OCI-M1 (cell line): ENCODE measurements around the gene GEMIN5.

Source experiments
- DNase-seq: peaks from one replicate; lab custom pipeline; 2025; lab: John Stamatoyannopoulos, UW

GEMIN5 gene

DNA sequence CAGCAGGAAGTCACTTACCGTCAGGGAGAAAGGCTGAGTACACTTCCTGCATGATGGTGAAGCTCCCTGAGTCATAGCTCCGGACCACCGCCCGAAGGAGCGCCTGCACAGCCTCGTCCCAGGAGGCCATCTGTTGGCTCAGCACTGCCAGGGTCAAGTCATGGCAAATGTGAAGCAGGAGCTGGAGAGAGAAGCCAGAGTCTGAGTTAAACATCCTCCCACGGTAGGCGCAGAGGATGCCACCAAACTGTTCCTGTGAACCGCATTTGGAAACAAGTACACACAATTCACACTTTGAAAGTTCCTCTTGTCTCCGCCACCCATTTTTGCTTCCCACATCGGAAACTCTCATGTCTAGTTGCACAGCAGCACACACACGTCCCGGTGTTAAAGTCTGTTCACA, 45.6 kb downstream of the GEMIN5 start:
- no peak for DNase-seq

DNA sequence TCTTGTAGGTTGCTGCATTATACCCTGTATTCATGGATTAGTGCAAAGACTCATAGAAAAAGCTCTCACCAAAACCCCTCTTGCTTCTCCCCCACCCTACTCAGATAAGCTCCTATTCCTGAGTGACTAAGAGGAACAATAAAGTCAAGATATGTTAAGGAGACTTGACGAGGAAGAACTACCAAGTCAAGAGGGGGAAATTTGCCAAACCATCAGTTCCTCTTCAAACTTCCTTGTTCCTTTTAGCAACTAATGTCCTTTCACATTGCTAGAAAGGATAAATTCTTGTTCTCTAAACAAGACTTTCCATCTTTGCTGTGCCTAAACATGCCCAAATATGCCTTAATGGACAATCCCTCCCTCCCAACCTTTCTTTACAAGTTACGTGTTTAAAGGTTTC, 52.6 kb downstream of the GEMIN5 start:
- DNase-seq = peak; percentile 22

DNA sequence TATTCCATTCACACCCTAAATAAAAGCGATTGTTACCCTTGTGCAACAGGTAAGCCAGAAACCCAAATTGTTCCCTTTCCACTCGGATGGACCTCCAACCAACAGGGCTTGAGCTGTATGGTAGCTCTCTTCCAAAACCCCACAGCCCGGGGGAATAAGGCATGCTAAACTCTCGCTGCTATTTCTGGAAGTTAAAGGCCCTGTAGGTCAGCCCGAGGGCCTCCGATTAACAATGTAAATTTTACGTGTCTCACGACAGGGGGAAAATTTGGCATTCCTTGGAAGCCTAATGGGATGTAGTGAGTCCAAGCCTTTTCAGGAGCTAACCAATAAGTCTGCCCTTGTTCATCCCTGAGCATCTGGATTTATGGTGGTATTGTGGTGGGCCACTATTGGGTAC, 53.6 kb downstream of the GEMIN5 start:
- no peak for DNase-seq

DNA sequence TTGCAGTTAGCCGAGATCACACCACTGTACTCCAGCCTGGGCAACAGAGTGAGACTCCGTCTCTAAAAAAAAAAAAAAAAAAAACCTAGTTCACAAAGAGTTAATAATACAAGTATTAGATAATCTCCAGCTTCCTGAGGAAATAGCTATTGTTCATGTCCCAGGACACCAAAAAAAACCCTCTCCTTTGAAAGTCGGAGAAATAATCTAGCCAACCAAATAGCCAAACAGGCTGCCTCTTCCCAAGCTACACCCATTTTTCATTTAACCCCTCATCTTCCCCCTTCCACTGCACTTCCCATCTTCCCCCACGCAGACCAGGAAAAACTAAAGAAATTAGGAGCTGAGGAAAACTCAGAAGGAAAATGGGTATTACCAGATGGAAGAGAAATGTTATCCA, 56.0 kb downstream of the GEMIN5 start:
- no peak for DNase-seq

DNA sequence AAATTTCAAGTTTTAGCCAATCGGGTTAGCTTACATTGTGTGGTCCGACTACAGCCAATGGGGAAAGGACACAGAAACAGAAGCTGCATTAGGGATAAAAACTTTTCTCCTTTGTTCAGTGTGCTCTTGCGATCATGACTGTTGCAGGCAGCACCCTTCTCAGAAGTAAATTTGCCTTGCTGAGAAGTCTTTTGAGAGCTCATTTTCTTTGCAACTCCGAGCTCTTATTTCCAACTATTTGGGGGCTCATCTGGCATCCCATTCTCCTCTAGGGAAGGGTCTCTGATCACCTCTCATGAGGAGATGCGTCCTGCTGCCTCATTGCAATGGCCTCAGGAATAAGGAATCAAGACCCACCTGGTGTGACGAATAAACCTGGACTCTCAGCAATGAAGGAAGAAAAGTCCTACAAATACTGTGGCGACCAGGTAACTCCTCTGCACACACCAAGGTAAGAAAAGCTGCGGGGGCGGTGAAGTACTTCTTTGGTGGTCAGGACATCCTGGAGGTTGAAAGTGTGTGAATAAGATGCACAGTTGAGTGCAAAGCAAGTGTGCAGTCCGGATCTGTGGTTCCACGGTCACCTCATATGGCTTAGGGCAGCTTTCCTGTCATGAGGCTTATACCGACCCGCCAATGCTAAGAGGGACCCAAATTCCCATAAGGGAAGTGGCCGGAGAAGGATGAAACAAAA, 59.2 kb downstream of the GEMIN5 start:
- DNase-seq = peak; percentile 2

DNA sequence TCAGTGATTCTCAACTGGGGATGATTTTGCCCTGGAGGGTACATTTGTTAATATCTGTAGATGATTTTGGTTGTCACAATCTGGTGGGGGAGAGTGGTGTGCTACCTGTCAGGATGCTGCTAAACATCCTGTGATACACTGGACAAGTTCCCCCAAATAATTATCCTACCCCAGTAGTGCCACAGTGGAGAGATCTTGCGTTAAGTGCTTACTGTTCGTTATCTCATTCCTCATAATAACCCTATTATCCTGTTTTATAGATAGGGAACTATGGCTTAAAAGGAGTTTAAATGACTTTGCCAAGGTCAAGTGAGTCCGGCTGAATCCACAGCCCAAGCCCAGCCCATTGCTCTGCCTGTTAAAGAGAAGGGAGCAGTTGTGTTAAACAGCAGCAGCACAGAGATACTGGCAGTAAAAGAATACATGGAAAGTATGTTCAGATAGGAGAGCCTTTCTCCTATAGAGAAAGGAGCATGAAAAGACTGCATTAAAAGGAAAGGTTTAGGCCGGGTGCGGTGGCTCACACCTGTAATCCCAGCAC, 64.2 kb downstream of the GEMIN5 start:
- no peak for DNase-seq

DNA sequence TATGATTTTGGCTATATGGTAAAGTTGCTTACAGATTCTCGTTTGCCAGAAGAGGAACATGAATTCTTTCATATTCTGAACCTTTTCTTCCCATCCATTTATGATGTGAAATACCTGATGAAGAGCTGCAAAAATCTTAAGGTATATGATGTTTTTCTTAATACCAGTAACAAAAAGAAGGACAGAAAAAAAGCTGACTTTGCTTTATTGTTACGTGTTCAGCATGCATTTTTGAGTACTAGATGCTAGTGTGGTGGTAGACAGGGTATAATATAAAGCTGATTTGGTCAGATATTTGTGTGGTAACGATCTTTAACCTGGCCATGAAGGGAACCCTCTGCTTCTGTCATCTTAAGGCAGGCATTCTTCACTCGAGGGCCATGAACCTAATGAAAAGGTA, 66.3 kb downstream of the GEMIN5 start:
- no peak for DNase-seq

DNA sequence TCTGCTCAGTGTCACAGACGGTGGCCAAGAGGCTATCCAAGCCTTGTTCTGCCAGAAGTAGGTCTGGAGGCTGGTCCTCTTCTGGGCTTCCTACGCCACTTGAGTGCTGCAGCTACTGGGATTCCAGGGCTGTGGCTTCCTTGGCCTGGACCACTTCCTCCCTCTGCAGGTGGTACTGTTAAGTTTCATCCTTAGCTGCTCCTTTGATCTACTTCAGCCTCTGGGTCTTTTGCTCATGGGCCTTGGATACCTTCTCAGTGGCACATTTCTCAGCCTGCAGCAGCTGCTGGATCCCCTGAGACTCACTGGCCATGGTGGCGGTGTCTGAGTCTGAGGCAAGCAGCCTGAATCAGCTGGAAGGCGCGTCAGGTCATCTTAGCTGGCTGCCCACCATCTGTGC, 69.3 kb downstream of the GEMIN5 start:
- DNase-seq = peak; percentile 4

DNA sequence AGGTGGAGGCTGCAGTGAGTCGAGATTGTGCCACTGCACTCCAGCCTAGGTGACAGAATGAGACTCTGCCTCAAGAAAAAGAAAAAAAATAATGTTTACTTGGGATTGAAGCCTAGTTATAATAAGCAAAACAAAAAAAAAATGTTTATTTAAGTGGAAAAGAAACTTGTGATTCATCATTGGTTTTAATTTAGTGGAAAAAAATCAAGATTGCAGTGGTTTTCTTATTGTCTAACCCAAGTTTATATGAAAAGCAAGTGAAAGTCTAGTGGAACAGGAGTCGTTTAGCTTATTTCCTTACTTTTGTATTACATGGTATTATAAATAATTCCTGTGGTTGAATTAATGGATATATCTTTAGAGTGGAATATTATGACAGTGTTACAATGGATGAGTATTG, 71.2 kb downstream of the GEMIN5 start:
- DNase-seq = no peak

DNA sequence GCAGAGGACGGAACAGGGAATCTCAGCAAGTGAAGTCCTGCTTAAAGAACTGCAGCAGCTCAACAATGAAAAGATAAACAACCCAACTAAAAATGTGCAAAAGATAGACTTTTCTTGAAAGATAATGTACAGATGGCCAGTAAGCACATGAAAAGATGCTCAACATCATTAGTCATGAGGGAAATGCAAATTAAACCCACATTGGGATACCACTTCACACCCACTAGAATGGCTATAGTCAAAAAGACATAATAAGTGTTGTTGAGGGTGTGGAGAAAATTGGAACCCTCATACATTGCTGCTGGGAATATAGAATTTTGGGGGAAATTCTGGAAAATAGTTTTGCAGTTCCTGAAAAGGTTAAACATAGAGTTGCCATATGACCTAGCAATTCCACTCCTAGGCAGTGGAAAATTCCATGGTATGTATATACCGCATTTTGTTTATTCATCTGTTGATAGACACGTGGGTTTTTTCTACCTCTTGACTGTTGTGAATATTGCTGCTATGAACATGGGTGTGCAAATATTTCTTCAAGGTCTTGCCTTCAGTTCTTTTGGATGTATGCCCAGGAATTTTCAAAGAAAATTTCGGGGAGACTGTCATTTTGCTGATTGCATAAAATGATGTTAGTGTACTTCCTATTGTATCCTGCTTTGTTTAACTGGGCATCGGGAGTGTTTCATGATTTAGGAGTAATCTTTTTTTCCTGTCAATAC, 72.4 kb downstream of the GEMIN5 start:
- no peak for DNase-seq

DNA sequence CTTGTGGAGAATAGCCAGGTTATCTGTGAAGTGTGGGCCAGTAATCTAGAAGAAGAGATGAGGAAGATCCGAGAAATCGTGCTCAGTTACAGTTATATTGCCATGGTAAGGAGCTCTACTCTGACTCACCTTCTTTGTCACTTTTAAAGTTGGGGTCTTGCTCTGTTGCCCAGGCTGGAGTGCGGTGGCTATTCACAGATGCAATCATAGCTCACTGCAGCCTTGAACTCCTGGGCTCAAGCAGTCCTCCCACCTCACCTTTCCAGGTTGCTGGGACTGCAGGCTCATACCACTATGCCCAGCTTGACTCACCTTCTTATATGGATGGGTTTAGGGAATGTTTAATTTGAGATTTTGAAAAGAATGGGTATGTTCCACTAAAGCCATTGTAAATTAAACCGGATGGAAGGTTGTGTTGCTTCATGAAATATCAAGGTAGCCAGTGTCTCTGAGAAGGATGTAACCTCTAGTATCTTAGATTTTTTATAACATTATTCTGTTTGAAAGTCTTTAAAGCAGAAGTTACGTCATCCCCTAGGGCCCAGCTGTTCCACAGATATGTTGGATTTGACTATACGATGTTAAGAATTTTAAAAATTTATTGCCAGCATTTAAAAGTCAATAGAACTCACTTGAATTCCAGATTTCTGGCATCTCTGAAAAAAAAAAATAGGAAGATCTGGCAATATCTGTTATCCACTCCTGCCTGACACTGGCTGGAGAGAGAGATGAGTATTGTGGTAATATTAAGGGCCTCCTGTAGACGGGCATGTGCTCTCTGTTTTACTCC, 74.5 kb downstream of the GEMIN5 start:
- DNase-seq = no peak

DNA sequence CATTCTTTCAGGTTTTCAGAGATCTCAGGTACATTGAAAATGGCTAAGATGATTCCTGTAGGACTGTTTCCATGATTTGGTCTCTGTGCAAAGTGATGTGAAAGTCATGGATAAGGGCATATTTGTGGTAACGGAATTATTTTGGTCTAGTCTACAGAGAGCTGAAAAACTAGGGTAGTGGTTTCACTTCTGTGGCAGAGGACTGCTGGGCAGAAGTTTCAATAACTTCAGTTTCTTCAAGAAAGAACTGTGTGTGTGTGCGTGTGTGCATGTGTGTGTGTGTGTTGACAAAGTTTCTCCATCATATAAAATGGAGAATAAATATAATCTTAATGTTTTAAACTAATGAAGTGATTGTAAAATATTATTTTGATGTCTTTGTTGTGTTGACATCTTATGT, 75.2 kb downstream of the GEMIN5 start:
- no peak for DNase-seq

DNA sequence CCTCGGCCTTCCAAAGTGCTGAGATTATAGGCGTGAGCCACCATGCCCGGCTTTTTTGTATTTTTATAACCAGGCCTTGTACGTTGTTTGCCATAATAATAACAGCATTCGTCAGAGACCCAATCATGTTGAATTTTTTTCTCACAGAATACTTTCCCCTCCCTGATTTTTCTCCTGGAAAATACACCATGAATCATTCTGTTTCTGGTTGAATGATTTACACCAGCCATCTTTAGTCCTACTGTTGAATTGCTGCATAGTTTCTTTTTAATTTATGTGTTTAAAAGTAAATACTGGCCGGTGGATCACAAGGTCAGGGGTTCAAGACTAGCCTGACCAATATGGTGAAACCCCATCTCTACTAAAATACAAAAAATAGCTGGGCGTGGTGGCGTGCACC, 76.1 kb downstream of the GEMIN5 start:
- no peak for DNase-seq

DNA sequence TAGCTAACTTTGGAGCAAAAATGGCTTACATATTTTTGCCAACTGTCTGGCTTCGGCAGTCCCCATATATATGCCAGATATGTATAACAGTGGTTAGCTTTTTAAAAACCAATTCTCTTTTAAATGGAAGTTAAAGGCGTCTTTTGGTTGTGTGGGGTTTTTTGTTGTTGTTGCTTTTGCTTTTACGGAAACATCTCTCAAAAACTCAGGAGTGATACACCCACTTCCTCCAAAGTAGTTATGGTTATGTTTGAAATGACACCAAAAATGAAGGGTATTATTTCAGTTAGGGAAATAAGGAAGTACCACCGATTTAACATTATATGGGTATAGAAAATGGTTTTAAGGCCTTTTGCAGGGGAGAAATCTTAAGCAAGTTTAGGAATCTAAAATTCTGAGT, 77.2 kb downstream of the GEMIN5 start:
- peak; percentile 45 for DNase-seq

DNA sequence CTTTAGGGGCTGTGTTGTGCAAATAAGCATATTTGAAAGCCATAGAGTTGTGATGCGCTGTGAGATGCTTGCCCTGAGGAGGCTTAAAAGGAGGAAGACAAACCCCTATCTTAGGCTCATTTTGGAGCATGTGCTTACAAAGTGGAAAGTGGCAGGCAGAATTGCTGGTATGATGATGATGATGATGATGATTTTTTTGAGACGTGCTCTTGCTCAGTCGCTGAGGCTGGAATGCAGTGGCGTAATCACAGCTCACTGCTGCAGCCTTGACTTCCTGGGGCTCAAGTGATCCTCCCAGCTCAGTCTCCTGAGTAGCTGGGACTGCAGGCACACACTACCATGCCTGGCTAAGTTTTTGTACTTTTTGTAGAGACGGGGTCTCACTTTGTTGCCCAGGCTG, 77.9 kb downstream of the GEMIN5 start:
- peak; percentile 32 for DNase-seq

DNA sequence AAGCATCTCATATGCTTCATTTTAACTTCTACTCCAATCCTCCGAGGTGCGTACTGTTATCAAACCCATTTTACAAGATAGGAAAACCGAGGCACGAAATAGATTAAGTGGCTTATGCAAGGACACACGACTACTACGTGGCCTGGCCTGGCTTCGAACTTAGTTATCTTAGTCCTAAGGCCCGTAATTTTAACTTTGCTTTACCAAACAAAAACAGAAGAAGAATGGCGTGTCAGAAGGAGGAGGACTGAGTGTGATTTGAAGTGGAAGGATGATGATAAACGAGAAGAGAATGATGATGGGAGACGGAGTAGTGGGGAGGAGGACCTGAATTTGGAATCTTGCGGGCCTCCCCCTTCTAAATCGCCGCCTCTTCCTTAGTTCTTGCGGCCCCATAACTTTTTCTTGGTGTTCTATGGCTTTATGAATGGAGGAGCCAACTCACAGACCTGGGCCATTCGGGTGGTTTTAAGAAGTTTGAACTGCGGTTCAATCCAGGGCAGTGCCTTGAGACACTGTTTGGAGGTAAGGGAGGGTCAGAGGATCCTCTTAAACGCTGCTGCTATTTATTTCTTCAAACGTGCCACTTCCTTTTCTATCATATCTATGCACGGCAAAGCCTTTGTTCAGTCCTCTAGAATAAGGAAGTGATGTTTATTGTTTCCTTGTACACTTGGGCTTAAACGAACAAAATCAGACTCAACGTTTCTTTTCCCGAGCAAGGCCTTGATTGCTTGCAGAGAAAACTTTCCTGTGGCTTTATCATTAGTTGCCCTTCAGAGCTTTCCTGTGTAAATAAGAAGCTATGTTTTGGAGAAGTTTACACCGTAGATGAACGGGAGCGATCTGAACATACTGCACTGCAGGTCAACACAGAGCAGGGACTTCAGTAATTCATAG, 78.8 kb downstream of the GEMIN5 start:
- peak; percentile 79 for DNase-seq

DNA sequence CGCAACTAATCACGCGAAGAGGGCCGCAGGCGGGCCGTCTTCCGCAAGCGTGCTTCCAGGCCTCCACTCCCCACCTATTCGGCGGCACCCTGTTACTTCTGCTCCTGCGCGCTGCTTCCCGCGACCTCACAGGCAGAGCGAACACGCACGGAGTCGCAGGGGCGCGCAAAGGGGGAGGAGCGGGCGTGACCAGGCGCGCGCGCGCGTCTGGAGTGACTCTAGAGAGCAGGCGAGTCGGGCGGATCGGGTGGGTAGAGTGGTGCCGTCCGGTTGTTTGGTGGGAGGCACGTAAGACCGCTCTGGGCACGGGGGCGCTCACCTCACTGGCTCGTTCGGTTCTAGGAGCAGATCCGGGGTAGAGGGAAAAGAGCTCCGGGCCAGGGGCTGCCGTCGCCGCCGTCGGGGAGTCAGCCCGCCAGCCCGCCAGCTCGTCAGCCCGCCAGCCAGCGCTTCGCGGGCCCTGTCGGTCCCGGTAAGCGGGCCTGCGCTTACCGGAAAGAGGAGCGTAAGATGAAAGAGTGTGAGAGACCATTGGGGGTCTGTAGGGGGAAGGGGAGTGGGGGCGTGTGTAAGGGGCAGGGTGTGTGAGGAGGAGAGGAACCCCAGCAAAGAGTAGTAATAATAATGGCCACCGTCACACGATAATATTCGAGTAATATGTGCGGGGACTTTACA, 79.6 kb downstream of the GEMIN5 start, which contains the start of gene CNOT8:
Gene CNOT8, plus strand, starts transcription at position 331 of the 675 bp plus-strand sequence. CDS start 4,652 bp downstream, outside the sequence.
- DNase-seq = peak; percentile 98

DNA sequence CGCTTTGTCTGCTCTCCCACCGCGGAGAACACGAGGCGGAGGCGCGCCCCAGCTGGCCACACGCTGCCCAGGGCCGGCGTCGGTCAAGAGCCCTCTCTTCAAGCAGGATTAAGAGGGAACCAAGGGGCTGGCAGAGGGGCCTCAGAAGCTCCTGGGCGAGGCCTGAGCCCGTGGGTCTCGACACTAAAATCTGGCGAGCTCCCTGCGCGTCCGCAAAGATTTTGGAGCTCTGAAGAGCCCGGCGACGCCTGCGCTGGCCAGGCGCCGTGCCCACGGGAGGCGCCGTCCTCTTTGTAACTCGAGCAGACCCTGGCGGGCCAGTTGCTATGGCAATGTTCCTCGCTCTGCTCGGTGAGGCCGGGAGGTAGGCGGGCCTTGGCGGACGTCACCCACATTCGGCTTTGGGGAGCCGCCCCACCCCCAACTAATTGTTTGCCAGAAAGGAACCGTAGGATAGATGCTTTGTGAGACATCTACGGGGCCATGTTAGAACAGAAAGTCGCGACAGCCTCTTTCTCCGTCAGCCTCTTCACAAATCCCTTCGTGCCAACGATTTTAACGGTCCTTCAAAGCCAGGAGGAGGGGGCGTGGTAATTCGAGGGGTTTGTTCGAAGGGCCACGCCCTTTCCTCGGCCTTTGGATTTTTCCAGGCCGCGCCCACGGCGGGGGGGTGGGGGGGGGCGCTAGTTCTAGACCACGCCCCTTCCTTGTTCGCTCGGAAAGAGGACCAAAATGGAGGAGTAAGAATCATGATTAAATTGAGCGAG, 80.3 kb downstream of the GEMIN5 start:
- peak; percentile 98 for DNase-seq

DNA sequence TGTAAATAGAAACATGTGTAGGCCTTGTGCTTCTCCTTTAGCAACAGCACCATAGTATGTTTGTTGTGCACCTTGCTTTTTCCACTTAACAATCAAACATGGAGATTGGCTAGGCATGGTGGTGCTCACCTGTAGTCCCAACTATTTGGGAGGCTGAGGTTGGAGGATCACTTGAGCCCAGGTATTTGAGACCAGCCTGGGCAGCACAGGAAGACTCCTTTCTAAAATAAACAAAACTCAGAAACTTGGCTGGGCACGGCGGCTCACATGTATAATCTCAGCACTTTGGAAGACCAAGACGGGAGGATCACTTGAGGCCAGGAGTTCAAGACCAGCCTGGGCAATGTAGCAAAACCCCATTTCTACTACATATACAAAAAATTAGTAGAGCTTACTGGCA, 86.7 kb downstream of the GEMIN5 start:
- no peak for DNase-seq
